Activated CD4-positive, alpha-beta T cell treated with anti-CD3 and anti-CD28 coated beads for 4 hours (primary cell): ENCODE measurements around the gene NAA25.
"Not testable (repeated sequence)": the region's sequence is repeated elsewhere in the genome, so short reads cannot be mapped to it uniquely, and the experiment has no call there.

ENCODE experiments used
- DNase-seq, 2 donors: peaks; one replicate each; pipeline ENCODE4 v3.0.0-alpha.2; 2020

Gene NAA25

DNA sequence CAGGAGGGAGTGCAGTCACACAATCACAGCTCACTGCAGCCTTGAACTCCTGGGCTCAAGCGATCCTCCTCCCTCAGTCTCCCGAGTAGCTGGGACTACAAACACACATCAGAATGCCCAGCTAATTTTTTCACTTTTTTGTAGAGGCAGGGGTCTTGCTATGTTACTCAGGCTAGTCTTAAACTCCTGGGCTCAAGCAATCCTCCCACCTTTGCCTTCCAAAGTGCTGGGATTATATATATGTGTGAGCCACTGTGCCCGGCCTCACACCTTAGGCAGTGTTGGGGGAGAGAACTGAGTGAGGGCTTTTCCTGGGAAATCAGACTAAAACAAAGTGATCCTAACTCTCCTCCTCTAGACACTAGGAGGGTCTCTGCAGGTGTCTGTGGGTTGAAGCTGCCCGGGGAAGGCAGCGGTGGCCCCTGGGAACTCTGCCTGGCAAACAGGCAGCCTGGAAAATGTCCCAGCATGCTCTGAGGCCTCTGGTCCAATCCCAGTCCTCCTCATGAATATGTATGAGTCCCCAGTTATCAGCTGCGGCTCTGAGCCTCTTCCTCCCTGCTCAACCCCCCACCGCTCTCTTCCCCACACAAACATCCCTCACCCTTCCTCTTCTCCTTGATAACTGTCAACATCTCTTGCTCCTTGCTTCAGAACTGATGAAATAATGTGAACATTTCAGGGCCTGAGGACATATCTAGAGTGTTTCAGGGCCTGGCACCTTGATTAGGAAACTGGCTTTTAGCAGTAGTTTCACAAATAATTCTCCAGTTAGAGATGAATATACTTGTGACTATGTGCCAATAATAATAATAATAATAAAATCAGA is 7.9 kb upstream of the NAA25 start:
- DNase-seq, result no peak

DNA sequence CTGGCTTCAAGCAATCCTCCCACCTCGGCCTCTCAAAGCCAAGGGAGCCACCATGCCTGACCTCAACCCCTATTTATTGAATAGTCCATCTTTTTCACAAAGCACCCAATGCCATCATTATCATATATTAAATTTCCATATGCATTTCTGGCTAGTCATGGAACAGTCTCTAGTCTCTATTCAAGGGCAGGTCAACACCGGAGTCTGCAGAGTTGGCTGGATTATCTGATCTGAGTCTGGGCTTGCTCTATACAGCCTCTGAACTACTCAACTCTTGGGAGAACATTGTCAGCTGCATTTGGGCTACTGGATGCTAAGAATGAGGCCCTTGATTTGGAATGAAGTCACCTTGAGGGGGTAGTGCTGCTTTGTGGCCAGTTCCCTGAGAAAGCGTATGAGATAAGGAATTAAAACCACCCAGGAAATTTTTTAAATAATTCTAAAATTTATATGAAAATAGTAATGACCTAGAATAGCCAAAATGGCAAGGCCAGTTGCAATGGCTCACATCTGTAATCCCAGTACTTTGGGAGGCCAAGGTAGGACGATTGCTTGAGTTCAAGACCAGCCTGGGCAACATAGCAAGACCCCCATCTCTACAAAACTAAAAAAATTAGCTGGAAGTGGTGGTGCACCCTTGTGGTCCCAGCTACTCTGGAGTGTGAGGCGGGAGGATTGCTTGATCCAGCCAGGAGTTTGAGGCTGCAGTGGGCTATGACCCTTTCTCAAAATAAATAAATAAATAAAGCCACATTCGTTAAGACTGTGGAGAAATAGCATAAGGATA is 6.9 kb upstream of the NAA25 start:
- DNase-seq, result no peak

DNA sequence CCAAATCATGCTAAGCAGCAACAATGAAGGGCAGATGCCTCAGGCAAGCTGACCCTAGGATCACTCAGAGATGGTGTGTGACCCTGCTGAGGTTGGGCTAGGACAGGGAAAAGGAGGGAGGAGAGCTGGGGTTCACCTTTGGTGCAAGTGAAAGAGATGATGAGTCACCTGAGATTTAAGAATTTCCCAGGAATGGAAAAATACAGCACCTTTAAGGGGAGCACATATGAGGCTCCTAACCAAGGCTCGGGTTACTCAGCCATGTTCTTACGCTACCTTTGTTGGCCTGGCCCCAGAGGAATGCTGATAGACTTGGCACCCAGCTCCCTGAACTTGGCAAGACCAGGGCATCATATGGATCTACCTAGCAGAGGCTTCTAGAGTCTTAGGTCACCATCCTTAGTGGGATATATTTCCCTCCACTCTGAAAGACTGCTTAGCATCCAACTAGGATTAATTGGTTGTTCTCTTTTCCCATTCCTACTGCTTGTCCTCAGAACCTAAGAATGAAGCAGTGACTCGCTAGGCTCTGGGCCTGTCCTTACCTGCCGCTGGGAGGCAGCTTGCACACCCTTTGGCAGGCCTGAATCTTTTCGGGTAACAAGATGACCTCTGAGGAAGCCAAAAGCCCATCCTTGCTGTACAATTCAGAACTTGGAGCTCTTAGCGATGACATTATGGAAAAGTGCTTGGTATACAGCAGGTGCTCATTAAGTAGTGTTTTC is 4.0 kb upstream of the NAA25 start:
- DNase-seq, result no peak

DNA sequence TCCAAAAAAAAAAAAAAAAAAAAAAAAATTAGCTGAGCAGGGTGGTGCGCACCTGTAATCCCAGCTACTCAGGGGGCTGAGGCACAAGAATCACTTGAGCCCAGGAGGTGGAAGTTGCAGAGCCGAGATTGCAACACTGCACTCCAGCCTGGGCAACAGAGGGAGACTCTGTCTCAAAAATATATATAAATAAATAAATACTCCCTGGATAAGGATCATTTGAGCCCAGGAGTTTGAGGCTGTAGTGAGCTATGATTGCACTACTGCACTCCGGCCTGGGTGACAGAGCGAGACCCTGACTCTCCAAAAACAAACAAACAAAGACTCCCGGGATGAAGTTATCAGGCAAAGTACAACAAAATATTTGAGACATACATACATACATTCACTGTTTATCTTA is 3.3 kb upstream of the NAA25 start:
- DNase-seq, result no peak

DNA sequence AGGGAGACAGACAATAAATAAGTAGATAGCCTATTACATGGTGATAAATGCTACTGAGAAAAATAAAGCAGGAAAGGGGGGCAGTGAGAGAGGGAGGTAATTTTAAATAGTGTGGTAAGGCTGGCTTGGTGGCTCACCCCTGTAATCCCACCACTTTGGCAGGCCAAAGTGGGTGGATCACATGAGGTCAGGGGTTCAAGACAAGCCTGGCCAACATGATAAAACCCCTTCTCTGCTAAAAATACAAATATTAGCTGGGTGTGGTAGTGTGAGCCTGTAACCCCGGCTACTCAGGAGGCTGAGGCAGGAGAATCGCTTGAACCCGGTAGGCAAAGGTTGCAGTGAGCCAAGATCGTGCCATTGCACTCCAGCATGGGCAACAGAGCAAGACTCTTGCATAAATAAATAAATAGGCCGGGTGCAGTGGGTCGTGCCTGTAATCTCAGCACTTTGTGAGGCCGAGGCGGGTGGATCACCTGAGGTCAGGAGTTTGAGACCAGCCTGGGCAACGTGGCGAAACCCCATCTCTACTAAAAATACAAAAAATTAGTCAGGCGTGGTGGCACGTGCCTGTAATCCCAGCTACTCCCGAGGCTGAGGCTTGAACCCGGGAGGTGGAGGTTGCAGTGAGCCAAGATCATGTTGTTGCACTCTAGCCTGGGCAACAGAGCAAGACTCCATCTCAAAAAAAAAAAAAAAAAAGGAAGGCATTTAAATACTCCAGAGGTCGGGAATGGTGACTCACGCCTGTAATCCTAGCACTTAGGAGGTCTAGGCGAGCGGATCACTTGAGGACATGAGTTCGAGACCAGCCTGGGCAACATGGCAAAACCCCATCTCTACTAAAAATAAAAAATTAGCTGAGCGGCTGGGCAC is 2.4 kb upstream of the NAA25 start:
- DNase-seq, result not testable (repeated sequence)

DNA sequence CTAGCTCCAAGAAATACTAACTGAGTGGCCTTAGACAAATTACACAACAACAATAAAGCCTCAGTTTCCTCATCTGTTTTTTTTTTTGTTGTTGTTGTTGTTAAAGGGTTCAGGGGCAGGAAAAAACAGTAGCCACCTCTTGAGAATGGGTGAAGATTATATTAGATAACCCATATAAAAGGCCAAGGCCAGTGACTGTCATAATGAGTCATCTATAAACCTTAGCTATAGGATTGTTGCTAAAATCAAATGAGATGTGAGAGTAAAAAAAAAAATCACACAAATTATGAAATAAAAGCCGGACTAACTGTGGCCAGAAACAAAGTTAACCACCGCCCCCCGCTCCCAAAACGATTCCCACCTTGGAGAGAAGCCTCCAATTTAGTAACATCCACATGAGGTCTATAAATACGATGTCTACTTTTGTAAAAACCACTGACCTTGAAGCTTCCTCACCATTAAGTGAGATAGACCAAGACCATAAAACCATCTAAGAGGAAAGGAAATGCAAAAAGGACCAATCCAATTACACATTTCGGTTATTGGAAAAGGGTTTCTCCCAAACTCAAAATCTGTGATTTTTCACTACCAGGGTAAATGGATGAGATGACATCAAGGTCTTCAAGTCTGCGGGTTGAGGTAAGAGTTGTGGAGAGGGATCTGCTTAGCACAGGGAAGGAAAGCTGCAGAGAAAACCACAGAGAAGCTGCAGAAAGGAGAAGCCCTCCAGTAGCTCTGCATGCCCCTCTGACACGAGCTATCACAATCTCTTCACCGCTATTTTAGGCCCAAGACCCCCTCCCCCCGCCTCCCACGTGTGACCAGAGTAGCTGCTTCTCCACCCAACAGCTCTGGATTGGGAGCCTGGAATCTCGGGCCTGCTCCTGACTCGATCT is 1.0 kb downstream of the NAA25 start:
- DNase-seq, result peak in 1 of 2 donors; percentile 15

DNA sequence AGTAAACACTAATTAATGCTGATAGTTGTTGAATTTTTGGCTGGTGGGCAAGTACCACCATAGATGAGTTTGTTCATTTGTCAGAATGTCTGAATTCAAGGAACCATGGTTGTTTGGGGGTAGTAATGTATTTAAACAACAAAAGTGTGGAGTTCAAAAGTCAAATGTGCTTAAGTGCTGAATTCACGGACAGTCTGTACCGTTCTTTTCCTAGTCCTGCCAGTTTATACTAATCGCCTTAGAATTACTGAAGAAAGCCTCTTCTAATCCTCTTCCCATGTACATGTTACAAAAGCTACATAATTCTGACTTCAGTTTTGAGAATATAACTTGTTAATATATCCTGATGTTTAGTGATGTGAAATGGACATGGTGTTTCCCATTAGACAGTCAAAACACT is 2.7 kb downstream of the NAA25 start:
- no peak for DNase-seq

DNA sequence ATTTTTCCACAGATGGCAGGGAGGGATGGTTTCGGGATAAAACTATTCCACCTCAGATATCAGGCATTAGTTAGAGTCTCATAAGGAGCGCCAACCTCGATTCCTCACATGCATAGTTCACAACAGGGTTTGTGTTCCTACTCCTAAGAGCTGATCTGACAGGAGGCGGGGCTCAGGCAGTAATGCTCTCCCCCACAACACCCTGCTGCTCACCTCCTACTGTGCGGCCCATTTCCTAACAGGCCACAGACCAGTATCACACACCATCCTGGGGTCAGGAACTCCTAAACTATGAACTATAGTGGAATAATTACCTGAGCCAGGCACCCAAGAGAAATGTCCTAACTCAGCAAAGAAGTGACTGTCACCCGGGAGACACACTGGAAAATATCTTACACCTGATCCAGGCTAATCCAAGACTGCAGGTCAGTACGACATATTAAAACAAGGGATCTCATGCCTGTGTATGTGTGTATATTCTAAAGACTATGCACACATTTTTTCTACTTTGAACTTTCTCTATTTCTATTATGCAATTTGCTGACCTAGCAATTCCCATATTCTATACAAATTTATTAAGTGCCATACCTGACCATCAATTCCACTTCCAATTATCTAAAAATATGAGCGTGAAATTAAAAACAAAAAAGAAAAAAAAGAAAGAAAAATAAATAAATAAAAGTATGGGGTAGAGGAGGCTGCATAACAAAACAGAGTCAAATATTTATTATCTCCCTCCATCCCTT is 4.7 kb downstream of the NAA25 start:
- DNase-seq, result no peak

DNA sequence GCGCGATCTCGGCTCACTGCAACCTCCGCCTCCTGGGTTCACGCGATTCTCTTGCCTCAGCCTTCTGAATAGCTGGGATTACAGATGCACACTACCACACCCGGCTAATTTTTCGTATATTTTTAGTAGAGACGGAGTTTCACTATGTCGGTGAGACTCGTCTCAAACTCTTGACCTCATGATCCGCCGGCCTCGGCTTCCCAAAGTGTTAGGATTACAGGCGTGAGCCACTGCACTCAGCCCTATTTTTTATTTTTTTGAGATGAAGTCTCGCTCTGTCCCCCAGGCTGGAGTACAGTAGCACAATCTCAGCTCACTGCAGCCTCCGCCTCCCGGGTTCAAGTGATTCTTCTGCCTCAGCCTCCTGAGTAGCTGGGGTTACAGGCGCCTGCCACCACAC is 5.8 kb downstream of the NAA25 start:
- not testable (repeated sequence) for DNase-seq

DNA sequence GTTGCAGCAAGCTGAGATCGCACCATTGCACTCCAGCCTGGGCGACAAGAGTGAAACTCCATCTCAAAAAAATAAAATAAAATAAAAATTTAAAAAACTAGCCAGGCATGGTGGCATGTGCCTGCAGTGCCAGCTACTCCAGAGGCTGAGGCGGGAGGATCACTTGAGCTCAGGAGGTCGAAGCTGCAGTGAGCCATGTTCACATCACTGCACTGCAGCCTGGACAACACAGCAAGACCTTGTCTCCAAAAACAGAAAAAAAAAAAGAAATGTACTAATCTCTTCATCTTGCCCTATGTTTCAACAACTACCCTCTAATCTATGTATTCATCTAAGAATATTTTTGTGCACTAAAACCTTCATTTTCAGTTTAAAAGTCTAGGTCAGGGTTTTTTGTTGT is 6.5 kb downstream of the NAA25 start:
- DNase-seq, result no peak

DNA sequence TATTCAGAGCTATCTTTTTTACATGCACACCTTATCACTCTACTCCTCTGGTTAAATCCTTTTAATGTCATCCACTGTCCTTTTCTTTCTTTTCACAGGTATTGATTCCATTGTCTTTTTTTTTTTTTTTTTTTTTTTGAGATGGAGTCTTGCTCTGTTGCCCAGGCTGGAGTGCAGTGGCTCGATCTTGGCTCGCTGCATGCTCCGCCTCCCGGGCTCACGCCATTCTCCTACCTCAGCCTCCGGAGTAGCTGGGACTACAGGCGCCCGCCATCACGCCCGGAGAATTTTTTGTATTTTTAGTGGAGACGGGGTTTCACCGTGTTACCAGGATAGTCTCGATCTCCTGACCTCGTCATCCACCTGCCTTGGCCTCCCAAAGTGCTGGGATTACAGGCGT is 8.1 kb downstream of the NAA25 start:
- not testable (repeated sequence) for DNase-seq

DNA sequence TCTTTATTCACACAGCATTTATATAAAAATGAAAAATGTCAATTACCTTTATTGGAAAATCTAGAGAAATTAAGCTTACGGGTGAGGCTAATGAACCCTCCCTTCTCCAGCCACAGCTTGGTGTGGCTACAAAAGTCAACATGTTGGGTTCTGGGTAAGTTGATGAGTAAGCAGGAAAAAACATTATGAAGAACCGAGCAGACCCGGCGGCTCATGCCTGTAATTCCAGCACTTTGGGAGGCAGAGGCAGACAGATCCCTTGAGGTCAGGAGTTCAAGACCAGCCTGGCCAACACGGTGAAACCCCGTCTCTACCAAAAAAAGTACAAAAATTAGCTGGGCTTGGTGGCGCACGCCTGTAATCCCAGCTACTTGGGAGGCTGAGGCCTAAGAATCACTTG is 10.9 kb downstream of the NAA25 start:
- no peak for DNase-seq

DNA sequence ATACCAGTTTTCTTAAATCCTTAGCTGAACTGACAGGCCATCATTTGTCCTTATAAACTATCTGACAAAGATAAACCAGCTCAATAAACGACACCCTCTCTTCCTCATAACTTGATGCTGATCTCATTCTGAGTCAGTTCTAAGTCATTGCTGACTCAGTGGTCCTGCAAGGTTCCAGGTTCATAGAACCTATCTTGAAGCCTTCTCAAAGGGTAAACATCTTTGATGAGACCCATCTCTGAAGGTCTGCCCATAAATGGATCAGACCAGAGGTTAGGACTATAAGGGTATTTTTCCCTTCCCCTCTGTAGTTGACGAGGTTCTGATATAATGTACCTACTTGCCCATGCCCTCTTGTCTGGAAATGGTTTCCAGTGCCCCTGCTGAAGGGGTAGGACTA is 11.9 kb downstream of the NAA25 start:
- DNase-seq, result peak in 1 of 2 donors; percentile 30

DNA sequence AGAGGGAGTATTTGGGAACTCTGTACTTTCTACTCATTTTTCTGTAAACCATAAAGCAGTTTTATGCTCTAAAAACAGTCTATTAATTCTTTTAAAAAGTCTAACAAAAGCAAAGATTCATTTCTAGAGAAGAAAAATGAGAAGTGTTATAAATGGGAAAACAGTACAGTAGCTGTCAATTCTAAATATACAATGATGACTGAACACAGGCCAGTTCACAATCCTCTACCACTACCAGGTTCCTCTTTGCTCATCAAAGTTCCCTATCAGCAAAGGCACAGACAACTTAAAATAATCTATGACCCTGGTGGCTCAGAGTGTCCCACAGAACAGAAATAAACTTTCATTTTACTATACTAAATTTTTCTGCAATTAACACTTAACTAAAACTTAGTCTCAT is 12.5 kb downstream of the NAA25 start:
- no peak for DNase-seq

DNA sequence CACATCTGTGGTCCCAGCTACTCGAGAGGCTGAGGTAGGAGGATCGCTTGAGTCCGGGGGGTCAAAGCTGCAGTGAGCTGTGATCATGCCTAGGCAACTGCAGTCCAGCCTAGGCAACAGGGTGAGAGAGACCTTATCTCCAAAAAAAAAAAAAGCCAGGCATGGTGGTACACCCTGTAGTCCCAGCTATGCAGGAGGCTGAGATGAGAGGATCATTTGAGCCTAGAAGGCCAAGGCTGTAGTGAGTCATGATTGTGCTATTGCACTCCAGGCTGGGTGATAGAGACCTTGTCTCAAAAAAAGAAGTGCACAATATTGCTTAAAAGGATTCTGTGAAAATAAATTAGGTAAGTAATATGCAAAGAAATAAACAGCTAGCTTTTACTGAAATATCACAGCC is 17.0 kb downstream of the NAA25 start:
- DNase-seq, result no peak

DNA sequence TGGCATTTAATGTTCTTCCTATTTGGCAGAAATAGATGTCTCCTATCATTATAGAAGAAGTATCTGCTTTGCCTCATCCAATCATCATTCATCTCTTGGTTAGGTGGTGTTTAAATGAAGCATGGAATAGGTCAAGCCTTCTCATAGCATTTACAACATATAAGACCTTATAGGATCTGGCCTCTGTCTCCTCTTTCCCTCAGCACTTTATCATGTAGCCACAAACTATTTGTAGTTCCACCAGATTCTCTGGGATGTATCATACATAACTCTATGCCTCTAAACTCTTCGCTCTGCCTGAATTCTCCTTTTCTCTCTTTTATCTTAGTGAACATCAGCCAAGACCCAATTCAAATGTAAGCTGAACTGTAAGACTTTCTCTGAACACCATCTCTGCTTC is 20.7 kb downstream of the NAA25 start:
- no peak for DNase-seq

DNA sequence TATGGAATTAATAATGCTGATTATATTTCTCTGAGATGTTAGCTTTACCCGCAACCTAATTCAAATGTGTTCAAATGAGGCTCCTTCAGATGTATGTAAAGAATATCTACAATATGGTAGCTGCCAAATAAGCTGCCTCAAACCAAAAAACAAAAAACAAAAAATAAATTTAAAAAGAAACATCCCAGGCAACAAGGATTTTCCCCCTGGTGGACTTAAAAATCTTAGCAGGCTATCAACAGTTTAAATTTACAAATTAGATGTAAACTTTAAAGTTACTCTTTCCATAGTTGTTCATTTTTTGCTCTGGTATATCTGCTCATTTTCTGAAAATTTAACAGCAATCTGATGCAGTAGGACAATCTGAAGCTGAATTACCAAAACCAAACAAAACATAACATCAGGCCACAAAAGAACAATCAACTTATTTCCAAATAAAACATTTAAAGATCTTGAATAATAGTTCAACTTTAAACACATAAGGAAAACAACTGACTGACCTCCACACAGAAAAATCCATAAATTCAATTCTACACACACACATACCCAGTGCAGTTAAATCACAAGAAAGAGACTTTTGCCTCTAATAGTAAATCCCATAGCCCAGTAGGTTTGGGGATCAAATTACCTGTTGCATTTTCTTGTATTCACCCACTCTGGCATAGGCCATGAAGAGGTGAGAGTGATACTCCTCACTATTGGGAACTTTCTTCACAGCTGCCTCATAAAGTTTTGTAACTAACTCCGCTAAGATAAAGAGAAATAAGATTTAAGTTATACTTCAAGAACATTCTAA is 21.3 kb downstream of the NAA25 start:
- DNase-seq, result no peak

DNA sequence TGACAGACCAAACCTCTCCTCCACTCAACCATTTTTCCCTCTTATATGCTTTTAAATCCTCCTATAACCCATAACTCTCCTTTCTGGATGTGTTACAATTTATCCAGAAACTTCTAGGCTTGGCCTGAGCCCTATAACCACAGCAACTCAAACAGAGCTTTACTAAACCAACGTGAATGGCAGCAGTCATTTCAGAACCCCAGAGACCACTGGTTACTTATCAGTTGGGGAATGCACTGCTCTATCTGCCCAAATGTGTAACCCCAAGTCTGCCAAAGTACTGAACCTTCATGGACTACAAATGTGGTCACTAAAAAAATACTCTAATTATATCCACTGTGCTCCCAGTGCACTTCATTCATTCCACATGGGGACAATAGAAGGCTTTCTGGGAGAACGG is 42.0 kb downstream of the NAA25 start:
- no peak for DNase-seq

DNA sequence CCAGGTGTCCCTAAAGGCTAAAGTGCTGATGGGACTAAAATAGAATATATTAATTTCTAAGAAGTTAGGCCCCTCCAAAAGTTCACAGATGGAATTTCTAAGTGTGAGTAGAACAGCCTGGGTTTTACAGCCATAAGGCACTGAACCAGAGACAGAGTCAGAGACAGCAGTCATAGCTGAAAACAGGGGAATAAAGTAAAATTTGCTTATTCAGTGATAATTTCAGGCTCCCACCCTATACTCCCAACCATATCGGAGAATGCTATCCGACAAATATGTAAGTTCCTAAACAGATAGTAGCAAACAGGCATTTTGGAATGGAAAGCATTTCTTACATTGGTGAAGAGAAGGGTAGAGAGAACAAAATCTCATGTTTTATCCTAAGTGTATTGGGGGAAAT is 45.3 kb downstream of the NAA25 start:
- DNase-seq, result no peak

DNA sequence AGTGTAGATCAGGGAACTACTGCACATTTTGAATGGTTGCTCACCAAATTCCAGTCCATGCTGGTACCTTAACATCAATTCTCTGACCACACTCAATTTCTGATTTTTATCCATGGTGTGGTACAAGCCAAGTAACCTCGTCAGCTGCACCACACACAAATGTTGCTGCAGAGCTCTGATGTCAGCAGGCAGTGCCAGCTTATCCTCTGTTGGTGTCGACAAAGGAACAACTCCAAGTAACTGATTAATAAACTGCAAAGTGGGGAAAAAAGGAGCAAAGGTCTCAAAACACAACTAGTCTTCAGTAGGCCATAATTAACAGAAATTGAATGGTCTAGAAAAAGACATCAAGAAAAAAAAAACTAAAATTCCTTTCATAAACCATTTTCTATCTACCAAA is 47.4 kb downstream of the NAA25 start:
- DNase-seq, result no peak
